ENCODE measurements around the gene FERMT3. TPM values are rescaled to one million over a fixed set of nuclear protein-coding genes. Genes with fewer than 3 reads are reported as not detected.

Gene FERMT3
- 6.7 and 7.2 TPM in 2 replicates for total RNA-seq

DNA sequence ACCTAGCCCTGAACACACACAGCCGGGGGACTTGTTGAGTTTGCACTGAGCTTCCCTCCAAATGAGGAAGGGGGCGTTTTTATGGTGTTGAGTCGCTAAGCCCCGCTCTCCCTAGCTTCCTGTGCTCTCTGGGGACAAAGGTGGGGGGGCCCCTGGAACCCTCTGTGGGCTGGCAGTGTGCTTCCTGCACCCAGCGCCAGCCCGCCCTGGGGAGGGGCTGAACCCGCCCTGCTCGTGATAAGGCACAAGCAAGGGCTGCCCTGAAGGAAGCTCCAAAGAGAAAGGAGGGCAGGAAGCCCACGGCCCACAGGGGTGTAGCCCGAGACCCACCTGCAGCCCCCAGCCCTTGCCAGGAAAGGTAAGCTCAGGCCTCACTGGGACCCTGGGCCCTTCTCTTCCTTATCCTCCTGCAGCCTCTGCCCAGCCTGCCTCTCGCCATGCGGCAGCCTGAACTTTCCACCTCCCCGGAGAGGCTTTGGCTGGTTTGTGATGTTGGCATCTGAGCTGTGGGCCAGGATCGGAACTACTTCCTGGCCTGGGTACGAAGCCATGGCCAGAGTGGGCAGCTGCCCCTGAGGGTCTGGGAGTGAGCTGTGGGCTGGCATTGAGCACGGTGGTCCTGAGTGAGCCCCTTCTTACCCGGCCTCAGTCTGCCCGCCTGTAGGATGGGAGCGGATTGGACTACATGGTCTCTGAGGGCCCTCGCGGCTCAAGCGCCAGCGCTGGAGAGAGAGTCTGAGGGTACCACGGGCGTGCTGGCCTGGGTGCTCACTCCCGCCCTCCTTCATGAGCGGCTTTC lies at the start of gene FERMT3:
Gene FERMT3 (plus strand): TSS at position 265 of the 799 bp plus-strand sequence. CDS start 644 bp downstream, outside the sequence.

DNA sequence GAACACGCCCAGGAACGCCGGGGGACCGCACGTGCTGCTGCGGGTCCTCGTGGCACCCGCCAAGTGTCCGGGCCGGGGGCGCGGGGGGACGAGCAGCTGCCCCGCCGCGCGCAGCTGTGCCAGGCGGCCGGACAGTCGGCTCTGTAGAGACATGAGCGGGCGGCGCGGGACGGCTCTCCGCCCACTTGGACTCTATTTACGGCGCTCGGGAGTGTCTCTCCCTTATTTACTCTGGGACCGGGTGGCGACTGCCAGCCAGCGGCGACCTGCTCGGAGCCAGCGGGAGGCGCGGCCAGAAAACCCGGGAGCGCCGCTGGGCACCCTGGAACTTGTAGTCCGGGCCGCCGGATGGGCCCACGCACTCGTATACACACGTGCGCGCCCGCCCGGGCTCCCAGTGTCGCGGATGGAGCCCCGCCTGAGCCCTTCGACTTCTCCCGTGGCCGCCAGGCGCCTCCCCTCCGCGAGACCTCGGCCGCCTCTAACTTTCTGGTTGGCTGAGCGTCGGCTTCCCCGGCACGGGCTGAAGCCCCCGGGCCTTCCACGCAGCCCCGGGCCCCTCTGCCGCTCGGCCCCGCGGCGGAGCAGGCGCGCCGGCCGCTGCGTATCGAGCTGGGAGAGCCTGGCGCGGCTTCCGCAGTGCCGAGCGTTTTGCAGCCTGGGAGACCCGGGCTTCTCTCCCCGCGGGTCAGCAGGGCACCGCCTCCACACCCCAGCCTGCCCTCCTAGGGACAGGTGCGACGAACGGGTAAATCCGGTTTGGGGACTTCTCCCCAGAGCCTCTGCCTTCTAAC lies 40.5 kb upstream of the FERMT3 start, which contains the start of gene MACROD1:
Gene MACROD1 (minus strand): TSS at position 272 of the 794 bp plus-strand sequence. CDS start 119 bp downstream, at position 153.

DNA sequence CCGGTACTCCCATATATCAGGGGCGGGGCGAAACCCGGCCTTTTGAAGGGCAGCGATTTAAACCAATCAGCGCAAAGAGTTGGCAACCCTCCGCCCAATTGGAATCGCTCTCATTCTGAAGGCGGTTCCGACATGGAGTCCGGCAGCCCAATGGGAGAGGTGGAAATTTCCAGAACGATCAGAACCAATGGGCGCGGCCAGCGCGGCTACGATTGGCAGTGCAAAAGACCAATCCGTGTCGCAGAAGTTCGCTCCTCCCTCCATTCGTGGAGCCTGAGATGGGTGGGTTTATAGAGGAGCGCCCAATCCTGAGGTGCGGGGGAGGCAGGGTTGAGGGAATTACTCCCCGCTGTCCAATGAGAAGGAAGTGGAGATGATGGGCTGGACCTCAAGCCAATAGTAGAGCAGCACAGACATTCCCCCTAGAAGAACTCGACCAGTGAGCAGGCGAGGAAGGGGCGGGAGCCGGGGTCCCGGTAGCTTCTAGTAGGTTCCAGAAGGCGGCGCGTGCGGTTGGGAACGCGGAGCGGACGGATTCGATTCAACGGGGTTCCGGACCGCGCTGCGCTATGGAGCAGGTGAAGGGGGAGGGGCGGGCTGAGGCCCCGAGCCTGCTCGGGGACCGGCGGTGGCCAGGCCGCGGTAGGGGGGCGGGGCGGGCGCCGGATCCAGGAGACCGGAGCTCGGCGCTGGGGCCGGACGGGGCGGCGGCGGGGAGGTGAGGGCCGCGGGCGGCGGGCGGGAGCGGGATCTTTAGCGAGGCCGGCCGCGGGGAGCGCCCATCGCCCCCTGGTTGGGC lies 20.6 kb upstream of the FERMT3 start, which contains the start of gene STIP1:
Gene STIP1 (plus strand): TSS at position 479 of the 799 bp plus-strand sequence. CDS start 91 bp downstream, at position 570.

DNA sequence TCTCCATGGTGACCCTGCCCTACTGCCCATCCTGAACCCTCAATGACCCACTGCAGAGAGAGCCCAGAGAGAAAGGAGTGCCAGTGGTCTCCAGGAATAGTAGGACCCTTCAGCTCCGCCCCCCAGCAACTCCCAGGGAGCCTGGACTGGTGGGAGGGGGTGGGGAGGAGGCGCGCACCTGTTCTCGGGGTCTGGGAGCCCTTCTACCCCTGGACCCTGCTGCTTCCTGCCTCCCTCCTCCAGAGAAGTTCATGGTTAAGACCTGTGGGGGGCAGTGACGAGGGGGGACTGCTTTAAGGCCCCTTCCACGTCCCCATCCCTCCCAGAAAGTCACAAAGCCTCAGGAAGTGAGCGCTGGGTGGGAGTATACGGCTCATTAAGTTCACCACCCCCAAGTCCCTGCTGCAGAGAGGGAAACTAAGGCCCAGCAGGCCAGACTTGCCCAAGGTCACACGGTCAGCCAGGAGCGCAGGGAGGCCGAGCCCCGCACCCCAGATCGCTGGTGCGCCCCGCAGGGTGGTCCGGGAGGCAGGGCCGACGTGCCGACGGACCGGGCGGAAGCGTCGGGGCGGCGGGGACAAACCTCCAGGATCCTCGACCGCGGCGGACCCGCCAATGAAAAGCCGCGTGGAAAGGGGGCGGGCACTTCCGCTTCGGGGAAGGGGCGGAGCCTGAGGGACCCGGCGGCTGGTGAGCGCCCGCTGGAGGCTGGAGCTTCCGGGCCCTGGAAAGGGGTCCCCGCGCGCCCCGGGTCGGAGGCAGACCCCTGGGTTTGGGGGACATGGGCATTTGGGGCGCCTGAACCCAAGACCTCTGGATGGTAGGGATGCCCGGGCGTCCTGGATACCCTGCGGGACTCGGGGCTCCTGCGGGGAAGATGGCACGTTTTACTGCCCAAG lies 19.3 kb downstream of the FERMT3 start, which contains the start of the genes NUDT22 and TRPT1:
Gene NUDT22 (plus strand): TSS at position 667 of the 899 bp plus-strand sequence. CDS start 379 bp downstream, outside the sequence.
Gene TRPT1 (minus strand): TSS at position 579 of the 899 bp plus-strand sequence. CDS start 326 bp downstream, at position 253.

DNA sequence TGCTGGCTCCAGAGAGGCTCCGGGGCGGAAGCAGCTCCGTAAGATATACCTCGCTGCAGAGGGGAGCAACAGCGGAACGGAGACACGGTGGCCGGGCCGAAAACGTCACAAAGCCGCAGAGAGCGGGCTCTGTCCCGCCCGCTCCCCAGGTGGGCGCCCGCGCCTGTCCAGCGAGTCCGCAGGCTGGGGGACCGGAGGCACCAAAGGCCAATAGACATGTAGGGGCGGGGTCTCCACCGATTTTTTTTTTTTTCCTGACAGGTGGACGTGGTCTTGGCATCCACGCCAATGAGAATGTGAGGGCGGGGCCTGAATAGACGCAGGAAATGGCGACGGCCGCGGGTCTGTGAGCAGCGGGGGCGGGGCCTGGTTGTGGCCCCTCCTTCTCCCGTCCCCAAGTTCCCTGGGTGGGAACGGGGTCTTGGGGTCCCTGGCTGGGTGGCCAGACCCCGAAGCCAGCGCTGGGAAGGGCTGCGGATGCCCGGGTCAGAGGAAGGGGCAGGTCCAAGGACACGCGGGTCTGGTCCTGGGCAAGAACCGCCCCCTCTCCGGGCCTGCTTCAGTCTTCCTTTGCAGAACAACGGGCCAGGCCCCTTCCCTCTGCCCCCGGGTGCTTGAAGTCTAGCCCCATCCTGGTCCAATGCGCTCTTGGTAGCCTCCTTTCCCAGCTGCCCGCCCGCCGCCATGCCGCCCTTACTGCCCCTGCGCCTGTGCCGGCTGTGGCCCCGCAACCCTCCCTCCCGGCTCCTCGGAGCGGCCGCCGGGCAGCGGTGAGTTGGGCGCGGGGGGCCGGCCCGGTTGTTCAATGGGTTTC lies 23.9 kb downstream of the FERMT3 start, which contains the start of gene DNAJC4:
Gene DNAJC4 (plus strand): TSS at position 378 of the 814 bp plus-strand sequence. CDS start 307 bp downstream, at position 685.

DNA sequence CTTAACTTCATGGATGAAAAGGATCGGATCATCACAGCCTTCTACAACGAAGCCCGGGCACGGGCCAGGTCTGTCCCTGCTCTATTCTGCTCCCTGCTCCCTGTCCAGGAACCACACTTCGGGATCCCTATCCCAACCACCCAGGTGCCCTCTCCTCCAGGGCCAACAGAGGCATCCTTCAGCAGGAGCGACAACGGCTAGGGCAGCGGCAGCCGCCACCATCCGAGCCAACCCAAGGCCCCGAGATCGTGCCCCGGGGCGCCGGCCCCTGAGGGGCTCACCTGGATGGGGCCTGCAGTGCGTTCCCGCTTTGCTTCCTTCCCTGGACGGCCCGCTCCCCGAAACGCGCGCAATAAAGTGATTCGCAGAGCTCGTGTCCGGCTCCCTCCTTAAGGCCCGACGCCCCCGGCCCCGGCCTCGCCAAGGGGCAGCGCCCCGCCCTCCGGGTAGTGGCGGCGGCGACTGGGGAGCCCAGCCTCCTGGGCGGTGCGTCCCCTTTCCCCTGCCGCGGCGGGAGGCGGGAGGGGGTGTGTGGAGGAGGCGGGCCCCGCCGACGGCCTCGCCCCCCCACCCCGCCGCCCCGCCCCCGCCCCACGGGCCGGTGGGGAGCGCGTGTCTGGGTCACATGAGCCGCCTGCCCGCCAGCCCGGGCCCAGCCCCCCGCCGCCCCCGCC lies 27.5 kb downstream of the FERMT3 start, which contains the start of gene VEGFB:
Gene VEGFB (plus strand): TSS at position 672 of the 674 bp plus-strand sequence. CDS start 250 bp downstream, outside the sequence.

DNA sequence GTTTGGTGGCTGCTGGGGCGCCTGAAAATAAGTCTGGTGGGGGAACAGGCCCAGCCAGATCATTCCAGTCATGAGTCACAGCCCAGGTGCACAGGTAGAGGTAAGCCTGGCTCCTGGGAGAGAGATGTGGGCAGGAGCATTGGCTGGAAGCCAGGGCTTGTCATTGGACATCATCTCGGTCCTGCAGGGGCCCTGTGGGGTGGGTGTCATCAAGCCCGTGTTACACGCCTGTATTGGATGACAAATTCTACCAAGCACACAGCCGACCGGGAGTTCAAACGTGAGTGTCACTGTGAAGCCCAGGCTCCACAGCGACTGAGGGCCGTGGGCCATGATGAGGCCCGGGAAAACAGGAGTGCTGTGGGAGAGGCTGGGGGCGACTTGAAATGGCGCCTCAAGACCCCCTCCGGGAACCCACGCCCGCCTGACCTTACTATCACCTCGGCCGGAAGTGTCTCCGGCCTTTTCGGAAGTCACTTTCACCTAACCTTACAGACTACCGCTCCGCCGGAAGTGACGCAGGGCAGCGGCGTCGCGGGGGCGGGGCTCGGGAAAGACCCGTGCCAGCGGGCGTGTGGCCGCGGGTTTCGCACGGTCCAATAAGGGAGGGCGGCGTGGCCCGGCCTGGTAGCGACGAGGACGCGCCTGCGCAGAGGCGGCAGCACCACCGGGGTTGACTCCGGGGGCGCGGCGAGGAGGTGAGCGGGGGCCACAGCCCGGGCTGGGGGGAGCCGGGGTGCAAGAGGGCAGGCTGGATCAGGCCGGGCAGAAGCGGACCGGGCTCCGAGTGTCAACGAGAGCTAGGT lies 34.1 kb downstream of the FERMT3 start, which contains the start of gene FKBP2:
Gene FKBP2 (plus strand): TSS at position 661 of the 806 bp plus-strand sequence. CDS start 1,293 bp downstream, outside the sequence.

DNA sequence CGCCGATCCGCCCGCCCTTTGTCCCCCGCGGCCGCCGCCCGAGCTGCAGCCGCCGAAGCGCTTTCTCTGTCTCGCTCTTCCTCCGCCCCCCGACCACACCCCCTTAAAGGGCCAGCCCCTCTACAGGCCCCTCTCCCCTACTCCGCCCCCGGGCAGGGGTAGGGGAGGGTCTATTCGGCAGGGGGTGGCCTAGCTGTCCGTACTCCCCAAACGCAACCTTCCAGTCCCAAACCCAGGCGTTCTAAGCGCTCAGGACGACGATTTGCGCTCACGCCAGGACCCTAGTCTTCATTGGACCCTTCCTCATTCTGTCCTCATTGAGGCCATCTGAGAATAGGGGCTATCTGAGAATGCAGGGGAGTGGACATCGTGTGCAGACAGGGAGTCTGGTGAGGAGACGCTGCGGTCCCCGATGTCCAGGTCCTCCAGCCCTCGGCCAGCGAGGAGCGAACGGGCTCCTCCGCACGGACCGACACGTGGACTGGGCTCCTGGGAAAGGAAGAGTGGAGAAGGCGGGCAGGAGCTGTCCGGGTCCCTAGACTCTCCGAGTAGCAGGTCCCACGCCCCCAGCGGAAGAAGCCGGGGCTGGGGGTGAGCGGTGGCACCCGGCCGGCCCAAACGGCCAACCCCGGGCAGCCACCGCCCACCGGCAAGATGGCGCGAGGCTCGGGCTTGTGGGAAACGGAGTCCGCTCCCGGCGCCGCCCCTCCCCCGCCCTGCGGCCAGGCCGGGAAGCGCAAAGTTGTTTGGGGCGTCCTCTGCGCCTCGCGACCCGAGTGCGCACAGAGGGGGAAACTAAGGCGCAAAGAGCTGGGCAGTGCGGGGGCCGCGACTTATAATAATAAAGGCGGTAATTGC lies 40.6 kb downstream of the FERMT3 start, which contains the start of gene PPP1R14B:
Gene PPP1R14B (minus strand): TSS at position 73 of the 858 bp plus-strand sequence. CDS start 270 bp downstream, outside the sequence.

DNA sequence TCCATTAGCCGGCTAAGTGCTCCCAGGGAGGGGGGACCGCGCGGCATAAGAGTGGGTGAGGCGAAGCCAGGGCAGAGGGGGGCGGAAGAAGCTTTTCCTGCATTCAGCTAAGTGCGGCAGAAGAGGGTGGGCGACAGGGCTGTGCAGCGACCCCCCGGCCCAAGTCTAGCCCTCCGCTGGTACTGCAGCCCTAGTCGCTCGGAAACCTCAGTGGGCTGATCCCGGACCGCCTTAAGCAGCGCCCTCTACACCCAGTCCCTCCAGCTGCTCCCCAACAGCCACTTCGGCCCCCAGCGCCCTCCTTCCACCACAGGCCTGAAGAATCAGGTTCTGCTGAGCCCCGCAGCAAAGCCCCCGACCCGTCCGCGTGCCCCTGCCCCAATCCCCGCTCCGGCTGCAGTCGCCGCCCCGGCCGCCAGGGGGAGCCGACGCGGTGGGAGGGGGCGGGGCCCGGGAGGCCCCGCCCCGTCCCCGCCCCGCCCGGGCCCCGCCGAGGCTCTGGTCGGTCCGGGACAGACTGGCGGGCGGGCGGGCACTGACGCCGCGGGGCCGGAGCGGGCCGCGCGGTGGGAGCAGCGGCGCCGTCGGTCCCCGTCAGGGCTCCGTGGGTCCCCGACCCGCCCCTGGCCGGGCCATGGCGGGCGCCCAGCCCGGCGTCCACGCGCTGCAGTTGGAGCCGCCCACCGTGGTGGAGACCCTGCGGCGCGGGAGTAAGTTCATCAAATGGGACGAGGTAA lies 44.7 kb downstream of the FERMT3 start, which contains the start of gene PLCB3:
Gene PLCB3 (plus strand): TSS at position 515 of the 737 bp plus-strand sequence. CDS start 120 bp downstream, at position 635.

Other genes with a start within 250 kb of the FERMT3 start
- gene COX8A, start 232.1 kb upstream of the FERMT3 start, total RNA-seq: 673 and 820 TPM in 2 replicates
- 111 and 116 TPM in 2 replicates for gene OTUB1, start 220.3 kb upstream of the FERMT3 start, total RNA-seq
- under 0.01 TPM in 1 of 2 replicates, not detected in the other for gene FLRT1, start 170.8 kb upstream of the FERMT3 start, total RNA-seq
- gene MACROD1, start 40.6 kb upstream of the FERMT3 start, total RNA-seq: 9.5 and 11.9 TPM in 2 replicates
- 162 and 197 TPM in 2 replicates for gene STIP1, start 20.6 kb upstream of the FERMT3 start, total RNA-seq
- 53.6 and 65.7 TPM in 2 replicates for gene TRPT1, start 19.5 kb downstream of the FERMT3 start, total RNA-seq
- 82.2 and 116 TPM in 2 replicates for gene NUDT22, start 19.6 kb downstream of the FERMT3 start, total RNA-seq
- gene DNAJC4, start 23.8 kb downstream of the FERMT3 start, total RNA-seq: 9.2 and 10.7 TPM in 2 replicates
- 25.0 and 29.7 TPM in 2 replicates for gene VEGFB, start 27.9 kb downstream of the FERMT3 start, total RNA-seq
- gene FKBP2, start 34.4 kb downstream of the FERMT3 start, total RNA-seq: 89.9 and 101 TPM in 2 replicates
- gene PPP1R14B, start 40.2 kb downstream of the FERMT3 start, total RNA-seq: 249 and 269 TPM in 2 replicates
- gene PLCB3, start 44.8 kb downstream of the FERMT3 start, total RNA-seq: 39.7 and 44.1 TPM in 2 replicates
- 77.8 and 124 TPM in 2 replicates for gene BAD, start 77.9 kb downstream of the FERMT3 start, total RNA-seq
- gene GPR137, start 79.1 kb downstream of the FERMT3 start, total RNA-seq: 9.9 and 23.9 TPM in 2 replicates
- gene KCNK4, start 84.6 kb downstream of the FERMT3 start, total RNA-seq: 0.35 TPM in 1 of 2 replicates, not detected in the other
- gene CATSPERZ, start 93.6 kb downstream of the FERMT3 start, total RNA-seq: not detected in 2 replicates
- gene ESRRA, start 98.8 kb downstream of the FERMT3 start, total RNA-seq: 21.0 and 31.5 TPM in 2 replicates
- gene TRMT112, start 110.8 kb downstream of the FERMT3 start, total RNA-seq: 360 and 392 TPM in 2 replicates
- 405 and 406 TPM in 2 replicates for gene PRDX5, start 111.4 kb downstream of the FERMT3 start, total RNA-seq
- 1.2 and 5.5 TPM in 2 replicates for gene CCDC88B, start 133.5 kb downstream of the FERMT3 start, total RNA-seq
- 60.1 and 60.8 TPM in 2 replicates for gene RPS6KA4, start 152.4 kb downstream of the FERMT3 start, total RNA-seq

Measured in myometrial cell (primary cell).